ENCODE data around the gene FAM234B. TPM values are rescaled to one million over a fixed set of nuclear protein-coding genes. Genes with fewer than 3 reads are reported as not detected.

The FAM234B gene
- total RNA-seq, 1 experiment from 2014 or later = 3.3 TPM

Other genes starting within 250 kb of the FAM234B start
- 58.9 and 59.0 TPM in 2 replicates for gene DDX47, start 231.0 kb upstream of the FAM234B start, total RNA-seq (2014; rRNA removed)
- 140 and 144 TPM in 2 replicates for gene GPRC5A, start 152.8 kb upstream of the FAM234B start, total RNA-seq (2014; rRNA removed)
- not detected in 2 replicates for gene GPRC5D, start 92.2 kb upstream of the FAM234B start, total RNA-seq (2014; rRNA removed)
- 6.2 and 8.2 TPM in 2 replicates for gene HEBP1, start 44.1 kb upstream of the FAM234B start, total RNA-seq (2014; rRNA removed)
- 0.77 TPM in 1 of 2 replicates, not detected in the other for gene GSG1, start 59.3 kb downstream of the FAM234B start, total RNA-seq (2014; rRNA removed)
- 158 and 187 TPM in 2 replicates for gene EMP1, start 152.3 kb downstream of the FAM234B start, total RNA-seq (2014; rRNA removed)

All from PC-3 (cell line).